GM13977 (cell line): ENCODE measurements around the gene UMAD1.

Source experiments
- DNase-seq: peaks from one replicate; pipeline ENCODE4 v3.0.0; 2012; ENCODE audit warnings: low spot score
- in situ Hi-C: fragments of 300-500 bp; cut with MboI; formaldehyde crosslinking; loops from one replicate; pipeline ENCODE4 v1.12.0; 2022; ENCODE audit warnings: low sequenced_read_pairs, low pct_unique_long_range_greater_than_20kb, mixed read lengths, inconsistent platforms; ENCODE audit not compliant: unreplicated experiment
- TF ChIP-seq, protein P1 (sequence below): IDR thresholded peaks from 2 replicates; pipeline ENCODE4 v1.5.1; 2012; ENCODE audit warnings: mild to moderate bottlenecking, control low read depth; ENCODE audit not compliant: insufficient read depth; ENCODE audit errors: extremely low read depth, missing control alignments

UMAD1 gene

DNA sequence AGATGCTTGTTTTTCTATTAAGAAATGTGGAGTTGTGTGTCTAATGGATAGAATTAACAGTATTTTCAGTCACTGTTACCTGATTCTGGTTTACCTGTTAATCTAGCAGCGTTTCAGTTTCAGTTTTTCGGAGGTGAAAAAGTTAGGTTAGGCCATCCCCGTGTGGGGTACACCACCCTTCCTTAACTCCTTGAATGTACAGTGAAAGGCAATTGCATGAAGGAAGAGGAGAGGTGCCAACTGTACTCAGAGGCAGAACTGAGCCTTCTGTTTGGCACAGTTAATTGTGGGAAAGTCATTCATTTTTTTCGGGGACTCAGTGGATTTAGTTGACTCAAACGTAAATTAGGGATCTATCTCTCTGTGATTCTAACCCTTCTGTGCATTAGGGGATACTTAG is 42.3 kb downstream of the UMAD1 start:
- in situ Hi-C loops: no loop called here
- TF ChIP-seq, protein P1, sequence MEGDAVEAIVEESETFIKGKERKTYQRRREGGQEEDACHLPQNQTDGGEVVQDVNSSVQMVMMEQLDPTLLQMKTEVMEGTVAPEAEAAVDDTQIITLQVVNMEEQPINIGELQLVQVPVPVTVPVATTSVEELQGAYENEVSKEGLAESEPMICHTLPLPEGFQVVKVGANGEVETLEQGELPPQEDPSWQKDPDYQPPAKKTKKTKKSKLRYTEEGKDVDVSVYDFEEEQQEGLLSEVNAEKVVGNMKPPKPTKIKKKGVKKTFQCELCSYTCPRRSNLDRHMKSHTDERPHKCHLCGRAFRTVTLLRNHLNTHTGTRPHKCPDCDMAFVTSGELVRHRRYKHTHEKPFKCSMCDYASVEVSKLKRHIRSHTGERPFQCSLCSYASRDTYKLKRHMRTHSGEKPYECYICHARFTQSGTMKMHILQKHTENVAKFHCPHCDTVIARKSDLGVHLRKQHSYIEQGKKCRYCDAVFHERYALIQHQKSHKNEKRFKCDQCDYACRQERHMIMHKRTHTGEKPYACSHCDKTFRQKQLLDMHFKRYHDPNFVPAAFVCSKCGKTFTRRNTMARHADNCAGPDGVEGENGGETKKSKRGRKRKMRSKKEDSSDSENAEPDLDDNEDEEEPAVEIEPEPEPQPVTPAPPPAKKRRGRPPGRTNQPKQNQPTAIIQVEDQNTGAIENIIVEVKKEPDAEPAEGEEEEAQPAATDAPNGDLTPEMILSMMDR: no peak
- DNase-seq: no peak

DNA sequence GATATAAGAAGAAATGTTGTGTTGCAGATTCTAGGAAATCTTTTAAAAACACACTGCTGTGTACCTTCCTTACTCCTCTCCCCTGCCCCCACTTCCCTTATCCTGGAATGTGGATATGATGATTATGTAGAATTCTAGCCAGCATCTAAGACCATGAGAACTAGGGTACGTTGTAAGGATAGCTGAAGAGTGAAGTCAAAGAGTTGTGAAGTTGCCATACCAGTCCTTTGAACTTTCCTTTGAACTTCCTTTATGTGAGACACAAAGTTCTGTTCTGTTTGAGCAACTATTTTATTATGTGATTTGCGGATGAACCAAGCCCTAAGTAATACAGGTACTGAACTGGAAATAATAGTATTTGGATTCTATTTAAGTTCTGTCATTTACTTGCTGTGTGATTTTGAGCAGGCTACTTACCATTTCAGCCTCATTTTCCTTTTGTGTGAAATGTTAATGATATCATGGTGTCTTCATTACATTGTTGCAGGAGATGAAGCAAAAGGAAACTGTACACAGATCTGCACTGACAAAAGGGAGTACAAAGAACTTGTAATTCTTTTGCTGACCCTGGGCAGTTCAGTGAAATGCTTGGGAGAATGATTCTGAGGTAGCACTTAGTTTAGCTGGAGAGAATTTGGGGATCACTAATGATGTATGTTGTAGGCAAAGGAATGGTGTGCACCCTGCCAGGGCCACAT is 46.4 kb downstream of the UMAD1 start:
- TF ChIP-seq, protein P1: no peak
- DNase-seq: no peak
- in situ Hi-C loops: no loop called here

DNA sequence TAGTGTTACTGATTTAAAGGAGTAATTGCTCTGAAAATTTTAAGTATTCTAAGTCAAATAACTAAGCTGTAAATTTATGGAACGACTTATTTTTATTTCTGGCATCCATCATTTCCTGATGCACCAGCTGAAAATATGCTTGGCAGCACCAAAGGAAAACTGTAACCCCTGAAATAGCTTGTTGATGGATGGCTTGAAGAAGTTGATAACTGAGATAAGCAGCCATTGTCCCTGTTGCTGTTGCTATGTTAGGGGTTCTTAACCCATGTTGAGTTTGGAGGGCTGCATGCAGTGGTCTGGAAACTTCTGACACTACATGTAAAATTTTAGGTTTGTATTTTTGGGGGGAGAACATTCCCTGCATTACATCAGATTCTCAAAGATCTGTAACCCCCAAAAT is 47.2 kb downstream of the UMAD1 start:
- no peak for DNase-seq
- in situ Hi-C loops: no loop called here
- TF ChIP-seq, protein P1: no peak

DNA sequence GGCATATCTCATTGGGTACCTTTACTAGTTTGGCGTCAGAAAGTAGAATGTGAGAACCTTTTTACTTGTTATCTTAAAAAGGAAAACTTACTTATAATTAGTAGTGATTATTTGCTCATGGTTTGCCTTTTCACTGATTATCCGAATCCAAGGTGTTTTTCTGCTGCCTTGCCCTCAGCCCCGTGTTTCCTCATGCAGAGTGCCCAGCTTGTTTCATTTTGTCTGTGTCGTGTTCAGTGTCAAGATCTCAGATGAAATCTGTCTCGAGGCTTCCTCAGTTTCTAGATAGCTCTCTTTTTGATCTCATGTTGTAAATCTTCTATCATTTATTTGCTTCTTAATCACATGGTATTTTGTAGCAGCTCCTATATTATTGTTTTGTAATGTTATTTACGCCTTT is 47.8 kb downstream of the UMAD1 start:
- in situ Hi-C loops: no loop called here
- no peak for DNase-seq
- TF ChIP-seq, protein P1: no peak

DNA sequence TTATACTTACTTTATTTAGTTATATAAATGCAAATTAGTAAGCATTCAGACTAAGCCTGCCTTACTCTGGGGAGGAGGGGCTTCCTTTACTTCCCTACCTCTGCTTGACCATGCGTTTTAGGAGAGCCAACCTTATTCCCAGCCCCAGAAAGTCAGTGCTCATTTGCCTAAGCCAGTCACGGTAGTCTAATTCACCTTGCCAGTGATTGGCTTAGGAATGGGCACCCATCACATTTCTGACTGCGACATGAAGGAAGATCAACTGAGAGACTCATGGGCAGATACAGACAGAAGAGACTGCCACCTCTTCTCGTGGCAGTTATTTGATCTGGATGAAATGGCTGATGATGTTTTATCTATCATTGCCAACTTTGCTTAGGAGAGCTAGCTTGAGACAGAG is 48.4 kb downstream of the UMAD1 start:
- in situ Hi-C loops: no loop called here
- no peak for DNase-seq
- TF ChIP-seq, protein P1: no peak

DNA sequence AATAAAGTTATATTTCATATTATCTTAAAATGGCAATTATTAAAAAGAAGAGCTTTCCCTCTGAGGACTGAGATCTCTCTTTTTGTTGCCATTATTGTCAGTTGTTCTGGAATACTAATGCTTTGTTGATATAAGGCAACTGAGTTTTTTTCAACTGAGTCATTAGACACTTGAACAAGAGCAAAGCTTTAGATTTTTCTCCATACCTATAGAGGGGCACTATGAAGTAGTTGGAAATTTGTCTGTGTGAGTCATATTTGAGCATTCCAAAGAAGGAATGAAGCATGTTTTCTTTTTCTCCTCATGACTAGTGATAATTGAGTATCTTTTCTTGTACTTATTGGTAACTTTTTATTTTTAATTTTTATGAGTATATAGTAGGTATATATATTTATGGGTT is 53.3 kb downstream of the UMAD1 start:
- DNase-seq: no peak
- TF ChIP-seq, protein P1: no peak
- in situ Hi-C loops: no loop called here
